ENCODE measurements around the gene URM1. TPM values are rescaled to one million over a fixed set of nuclear protein-coding genes. Genes with fewer than 3 reads are reported as not detected.
A peak's percentile ranks its signal among the peaks of the same experiment; 100 is the strongest.

URM1 gene
- total RNA-seq, 1 donor from 2014 or later = 96.1 TPM

- Mint-ChIP-seq H3K36me3 (ENCODE audit: low read depth, unreplicated experiment) (peaks cover 4% of the 10 kb centered on the region), H3K9me3 (ENCODE audit: unreplicated experiment) (no peaks in the 10 kb centered on the region), H3K4me1 (ENCODE audit: unreplicated experiment) (peaks cover 4% of the 10 kb centered on the region), H3K4me3 (ENCODE audit: unreplicated experiment) (peak overlapping the region; percentile 95), H3K27me3 (ENCODE audit: unreplicated experiment) (peaks cover 6% of the 10 kb centered on the region), H3K27ac (ENCODE audit: unreplicated experiment) (no peak overlapping the region)
- DNase-seq (ENCODE audit: low spot score) = peak; percentile 69
- TF ChIP-seq CTCF (IDR thresholded peaks at IDR 0.05; ENCODE audit: unreplicated experiment) = no peak
Measured at GRCh38 chr9:128341435-128341849, 29.7 kb upstream of the URM1 start.

- DNase-seq (ENCODE audit: low spot score) = no peak
- H3K9me3 Mint-ChIP-seq (ENCODE audit: unreplicated experiment) = no peaks in the 10 kb centered on the region
- H3K27ac Mint-ChIP-seq (ENCODE audit: unreplicated experiment) = no peak overlapping the region
- peaks cover 4% of the 10 kb centered on the region for H3K4me1 Mint-ChIP-seq (ENCODE audit: unreplicated experiment)
- no peak for TF ChIP-seq CTCF (IDR thresholded peaks at IDR 0.05; ENCODE audit: unreplicated experiment)
- peaks cover 4% of the 10 kb centered on the region for H3K36me3 Mint-ChIP-seq (ENCODE audit: low read depth, unreplicated experiment)
- peaks cover 4% of the 10 kb centered on the region for H3K27me3 Mint-ChIP-seq (ENCODE audit: unreplicated experiment)
- H3K4me3 Mint-ChIP-seq (ENCODE audit: unreplicated experiment) = no peak overlapping the region
Measured at GRCh38 chr9:128342971-128343680, 28.0 kb upstream of the URM1 start.

- Mint-ChIP-seq H3K4me3 (ENCODE audit: unreplicated experiment) (no peak overlapping the region), H3K36me3 (ENCODE audit: low read depth, unreplicated experiment) (peaks cover 4% of the 10 kb centered on the region), H3K27ac (ENCODE audit: unreplicated experiment) (no peak overlapping the region), H3K9me3 (ENCODE audit: unreplicated experiment) (no peaks in the 10 kb centered on the region), H3K4me1 (ENCODE audit: unreplicated experiment) (peaks cover 4% of the 10 kb centered on the region), H3K27me3 (ENCODE audit: unreplicated experiment) (peaks cover 4% of the 10 kb centered on the region)
- no peak for DNase-seq (ENCODE audit: low spot score)
- TF ChIP-seq CTCF (IDR thresholded peaks at IDR 0.05; ENCODE audit: unreplicated experiment) = no peak
Measured at GRCh38 chr9:128343855-128344254, 27.3 kb upstream of the URM1 start.

GRCh38 chr9:128344931-128345605, 26.1 kb upstream of the URM1 start:
- peaks cover 4% of the 10 kb centered on the region for H3K4me1 Mint-ChIP-seq (ENCODE audit: unreplicated experiment)
- H3K9me3 Mint-ChIP-seq (ENCODE audit: unreplicated experiment) = no peaks in the 10 kb centered on the region
- peaks cover 11% of the 10 kb centered on the region for H3K36me3 Mint-ChIP-seq (ENCODE audit: low read depth, unreplicated experiment)
- H3K4me3 Mint-ChIP-seq (ENCODE audit: unreplicated experiment) = no peak overlapping the region
- peaks cover 3% of the 10 kb centered on the region for H3K27me3 Mint-ChIP-seq (ENCODE audit: unreplicated experiment)
- peak overlapping the region; percentile 74 for H3K27ac Mint-ChIP-seq (ENCODE audit: unreplicated experiment)
- TF ChIP-seq CTCF (IDR thresholded peaks at IDR 0.05; ENCODE audit: unreplicated experiment) = no peak
- no peak for DNase-seq (ENCODE audit: low spot score)

GRCh38 chr9:128349125-128349524, 22.0 kb upstream of the URM1 start:
- H3K36me3 Mint-ChIP-seq (ENCODE audit: low read depth, unreplicated experiment) = peaks cover 17% of the 10 kb centered on the region
- H3K27me3 Mint-ChIP-seq (ENCODE audit: unreplicated experiment) = peaks cover 3% of the 10 kb centered on the region
- no peaks in the 10 kb centered on the region for H3K9me3 Mint-ChIP-seq (ENCODE audit: unreplicated experiment)
- DNase-seq (ENCODE audit: low spot score) = no peak
- peak overlapping the region; percentile 80 for H3K4me3 Mint-ChIP-seq (ENCODE audit: unreplicated experiment)
- no peaks in the 10 kb centered on the region for H3K4me1 Mint-ChIP-seq (ENCODE audit: unreplicated experiment)
- no peak for TF ChIP-seq CTCF (IDR thresholded peaks at IDR 0.05; ENCODE audit: unreplicated experiment)
- no peak overlapping the region for H3K27ac Mint-ChIP-seq (ENCODE audit: unreplicated experiment)

Measured in endothelial cell (in vitro differentiated cells).